H1 (cell line): ENCODE data around the gene SLC2A11. TPM values are rescaled to one million over a fixed set of nuclear protein-coding genes. Genes with fewer than 3 reads are reported as not detected.

Experiments used
- CTCF ChIA-PET: fragments of 300-600 bp; sonication (Branson Sonifier 250); formaldehyde crosslinking; loops from one replicate; lab custom pipeline; 2021; ENCODE audit not compliant: partially characterized antibody; lab: Charles Lee
- POLR2A ChIA-PET: fragments of 300-600 bp; sonication (Branson Sonifier 250); formaldehyde crosslinking; loops from one replicate; lab custom pipeline; 2021; ENCODE audit warnings: inconsistent platforms; ENCODE audit not compliant: partially characterized antibody; lab: Charles Lee
- DNase-seq, 2 experiments: peaks; one replicate each; pipeline versions ENCODE4 v3.0.0 to v3.0.0-alpha.2; 2010 to 2022; ENCODE audit warnings: low spot score in 2 of 2, low read depth in 1 of 2, mixed read lengths in 1 of 2
- FAIRE-seq: peaks from 2 replicates; lab custom pipeline; 2011; peaks lifted over from hg19 to GRCh38; lab: Jason Lieb, UNC
- H2AFZ ChIP-seq: 2 replicates; pipeline ENCODE4 v1.8.1; 2012; ENCODE audit warnings: low read length, inconsistent platforms
- H2AK5ac ChIP-seq: 2 replicates; pipeline ENCODE4 v1.6.1; 2013; ENCODE audit warnings: low read depth, low read length
- H2BK120ac ChIP-seq: replicated peaks from 2 replicates; pipeline ENCODE3; 2013; ENCODE audit warnings: low read depth, low read length, inconsistent platforms
- H2BK12ac ChIP-seq: 2 replicates; pipeline ENCODE4 v1.6.1; 2013; ENCODE audit warnings: low read depth, low read length
- H2BK15ac ChIP-seq: 2 replicates; pipeline ENCODE4 v1.6.1; 2013; ENCODE audit warnings: low read length
- H2BK20ac ChIP-seq: 2 replicates; pipeline ENCODE4 v1.6.1; 2013; ENCODE audit warnings: low read length
- H2BK5ac ChIP-seq: 2 replicates; pipeline ENCODE4 v1.6.1; 2013; ENCODE audit warnings: low read depth, low read length
- H3K14ac ChIP-seq: 2 replicates; pipeline ENCODE4 v1.6.1; 2013; ENCODE audit warnings: inconsistent platforms; ENCODE audit not compliant: insufficient read length
- H3K18ac ChIP-seq: 2 replicates; pipeline ENCODE4 v1.6.1; 2013; ENCODE audit warnings: low read length; ENCODE audit errors: extremely low read depth
- H3K23ac ChIP-seq: 2 replicates; pipeline ENCODE4 v1.6.1; 2013; ENCODE audit warnings: inconsistent platforms; ENCODE audit not compliant: insufficient read length
- H3K23me2 ChIP-seq: 2 replicates; pipeline ENCODE4 v1.6.1; 2013; ENCODE audit warnings: low read depth, low read length
- H3K27ac ChIP-seq: 2 replicates; pipeline ENCODE4 v1.6.1; 2011; ENCODE audit warnings: low read depth, low read length, inconsistent platforms
- H3K27me3 ChIP-seq, 4 experiments: replicated peaks in 1 of 4; 1 replicate in 1 of 4; 2 replicates in 3 of 4; pipeline versions ENCODE4 v1.6.1 to v1.8.1; 2011 to 2013; ENCODE audit warnings: low read length in 3 of 4, mild to moderate bottlenecking in 3 of 4, inconsistent platforms in 2 of 4, mixed read lengths in 2 of 4, moderate library complexity in 1 of 4; ENCODE audit not compliant: control insufficient read depth in 3 of 4, insufficient read depth in 3 of 4; ENCODE audit errors: extremely low read depth in 1 of 4
- H3K36me3 ChIP-seq, 4 experiments: 2 replicates each; pipeline versions ENCODE4 v1.6.1 to v1.8.1; 2011 to 2013; ENCODE audit warnings: mild to moderate bottlenecking in 4 of 4, low read length in 3 of 4, moderate library complexity in 2 of 4, control low read depth in 1 of 4, inconsistent platforms in 1 of 4; ENCODE audit not compliant: insufficient read depth in 4 of 4, control insufficient read depth in 2 of 4
- H3K4ac ChIP-seq: replicated peaks from 2 replicates; pipeline ENCODE3; 2013; ENCODE audit warnings: low read length, low read depth, mixed read lengths, inconsistent platforms; ENCODE audit not compliant: insufficient read length
- H3K4me1 ChIP-seq, 4 experiments: replicated peaks in 1 of 4; 1 replicate in 1 of 4; 2 replicates in 3 of 4; pipeline versions ENCODE4 v1.6.1 to v1.8.1; 2011 to 2013; ENCODE audit warnings: low read length in 3 of 4, inconsistent platforms in 2 of 4, mixed read lengths in 1 of 4; ENCODE audit not compliant: insufficient read depth in 4 of 4, control insufficient read depth in 3 of 4
- H3K4me2 ChIP-seq, 2 experiments: 2 replicates each; pipeline versions ENCODE4 v1.6.1 to v1.8.1; 2011 to 2013; ENCODE audit warnings: low read depth in 2 of 2, low read length in 2 of 2, control low read depth in 1 of 2, inconsistent platforms in 1 of 2, mild to moderate bottlenecking in 1 of 2; ENCODE audit not compliant: insufficient read depth in 1 of 2
- H3K4me3 ChIP-seq, 4 experiments: fragments of 200-600, 300-600 bp in 1 of 4; sonication (generic), shearing (Covaris generic), sonication (Bioruptor Twin) in 1 of 4; 2 replicates each; pipeline versions ENCODE4 v1.5.1 to v1.8.1; 2011 to 2016; ENCODE audit warnings: low read length in 4 of 4, low read depth in 3 of 4, control low read depth in 2 of 4, inconsistent platforms in 2 of 4, mild to moderate bottlenecking in 2 of 4, mixed read lengths in 1 of 4, moderate library complexity in 1 of 4; ENCODE audit not compliant: insufficient read depth in 2 of 4; ENCODE audit errors: extremely low read depth in 1 of 4
- H3K56ac ChIP-seq: replicated peaks from 2 replicates; pipeline ENCODE3; 2013; ENCODE audit warnings: low read depth, mild to moderate bottlenecking, mixed read lengths, low read length, inconsistent platforms; ENCODE audit not compliant: insufficient read length
- H3K79me1 ChIP-seq: 2 replicates; pipeline ENCODE4 v1.6.1; 2013; ENCODE audit warnings: low read depth, low read length, control low read depth
- H3K79me2 ChIP-seq, 2 experiments: 2 replicates each; pipeline versions ENCODE4 v1.6.1 to v1.8.1; 2012 to 2013; ENCODE audit warnings: low read length in 2 of 2, mild to moderate bottlenecking in 2 of 2, inconsistent platforms in 1 of 2; ENCODE audit not compliant: insufficient read depth in 2 of 2, control insufficient read depth in 1 of 2
- H3K9ac ChIP-seq, 4 experiments: replicated peaks in 1 of 4; 1 replicate in 1 of 4; 2 replicates in 3 of 4; pipeline versions ENCODE4 v1.6.1 to v1.8.1; 2011 to 2013; ENCODE audit warnings: low read depth in 3 of 4, low read length in 3 of 4, control low read depth in 2 of 4, mild to moderate bottlenecking in 2 of 4, moderate library complexity in 2 of 4, inconsistent platforms in 1 of 4; ENCODE audit errors: extremely low read depth in 1 of 4
- H3K9me3 ChIP-seq, 2 experiments: 2 replicates each; pipeline versions ENCODE4 v1.6.1 to v1.8.1; 2012 to 2013; ENCODE audit warnings: mild to moderate bottlenecking in 2 of 2, moderate library complexity in 2 of 2, control low read depth in 1 of 2, inconsistent platforms in 1 of 2, low read depth in 1 of 2, low read length in 1 of 2, mixed read lengths in 1 of 2; ENCODE audit not compliant: insufficient read depth in 2 of 2
- H4K20me1 ChIP-seq, 2 experiments: replicated peaks in 1 of 2; 2 replicates each; pipeline versions ENCODE3 to v1.8.1; 2011 to 2013; ENCODE audit warnings: inconsistent platforms in 2 of 2, low read length in 2 of 2, mild to moderate bottlenecking in 1 of 2; ENCODE audit not compliant: insufficient read depth in 2 of 2, control insufficient read depth in 1 of 2
- H4K5ac ChIP-seq: 2 replicates; pipeline ENCODE4 v1.6.1; 2013; ENCODE audit warnings: low read length, low read depth, mixed read lengths, inconsistent platforms; ENCODE audit not compliant: insufficient read length
- H4K8ac ChIP-seq: 2 replicates; pipeline ENCODE4 v1.8.0; 2013; ENCODE audit warnings: mild to moderate bottlenecking, moderate library complexity, low read length, inconsistent platforms; ENCODE audit not compliant: insufficient read depth; ENCODE audit errors: extremely low read depth
- H4K91ac ChIP-seq: replicated peaks from 2 replicates; pipeline ENCODE3; 2013; ENCODE audit warnings: low read length, mixed read lengths, inconsistent platforms; ENCODE audit not compliant: insufficient read length
- BACH1 ChIP-seq: IDR thresholded peaks from 2 replicates; pipeline ENCODE4 v1.6.1; 2012; ENCODE audit warnings: low read length, improper control_type of control experiment
- BRCA1 ChIP-seq: IDR thresholded peaks from 2 replicates; pipeline ENCODE4 v1.6.1; 2012; ENCODE audit warnings: low read depth, low read length, improper control_type of control experiment
- GABPA ChIP-seq: IDR thresholded peaks from 2 replicates; pipeline ENCODE4 v1.6.1; 2011; ENCODE audit warnings: mild to moderate bottlenecking, low read length, moderate library complexity, borderline replicate concordance; ENCODE audit not compliant: insufficient read depth
- KDM1A ChIP-seq: fragments of 200-600, 300-600 bp; sonication (generic); IDR thresholded peaks from 2 replicates; pipeline ENCODE4 v1.7.1; 2016; ENCODE audit warnings: mild to moderate bottlenecking, low read length, borderline replicate concordance
- KDM4A ChIP-seq: IDR thresholded peaks from one replicate; pipeline ENCODE4 v1.7.1; 2012; ENCODE audit warnings: low read depth, mild to moderate bottlenecking, moderate library complexity, low read length, inconsistent platforms; ENCODE audit not compliant: severe bottlenecking
- RAD21 ChIP-seq, 2 experiments: IDR thresholded peaks in 1 of 2; conservative IDR thresholded peaks in 1 of 2; 2 replicates each; pipeline ENCODE4 v1.6.1; 2011; ENCODE audit warnings: low read depth in 2 of 2, low read length in 2 of 2, improper control_type of control experiment in 1 of 2, inconsistent platforms in 1 of 2, mild to moderate bottlenecking in 1 of 2, moderate library complexity in 1 of 2
- RBBP5 ChIP-seq: IDR thresholded peaks from 2 replicates; pipeline ENCODE4 v1.7.1; 2012; ENCODE audit warnings: low read depth, mild to moderate bottlenecking, inconsistent platforms, low read length, moderate library complexity, borderline replicate concordance
- SP2 ChIP-seq: IDR thresholded peaks from 2 replicates; pipeline ENCODE4 v1.6.1; 2012; ENCODE audit warnings: mild to moderate bottlenecking, low read length, inconsistent platforms
- TCF12 ChIP-seq: IDR thresholded peaks from 2 replicates; pipeline ENCODE4 v1.6.1; 2011; ENCODE audit warnings: low read depth, mild to moderate bottlenecking, low read length
- WGBS, 2 experiments: shearing (Covaris generic) in 1 of 2; methylation state at CpG; one replicate each; pipeline versions ENCODE4 v1.1.6 to v1.1.7; 2013 to 2015; ENCODE audit warnings: low lambda C conversion rate in 2 of 2, mixed read lengths in 2 of 2, inconsistent platforms in 1 of 2, low coverage in 1 of 2, missing lambda C conversion rate in 1 of 2; ENCODE audit not compliant: insufficient replicate concordance in 2 of 2, insufficient coverage in 1 of 2, insufficient read length in 1 of 2; ENCODE audit errors: extremely low coverage in 1 of 2, missing lambda C conversion rate in 1 of 2; 5-methylcytosine and 5-hydroxymethylcytosine counted together
- polyA plus RNA-seq, 7 experiments: library from polyadenylated mRNA; depleted of rRNA in 3 of 7; stranded (reverse) in 5 of 7; unstranded in 2 of 7; fragments of >200 nt in 5 of 7; fragments of 200-250 nt in 2 of 7; gene quantifications; 1 replicate in 5 of 7; 2 replicates in 1 of 7; 4 replicates in 1 of 7; pipeline versions ENCODE4 v1.2.1 to v1.2.3, GENCODE V29; 2011 to 2013; ENCODE audit warnings: missing spikeins in 2 of 7, mixed read lengths in 2 of 7
- total RNA-seq: library from RNA; stranded (reverse); fragmentation: NEBNext Ultra II Directional; extraction: Animal tissue kit (Norgen Biotek cat#: 25700); gene quantifications from 2 replicates; pipeline ENCODE4 v1.2.1, GENCODE V29; 2021

The SLC2A11 gene
- total and polyA plus RNA-seq, 2 of the 8 experiments (the other 6 are each of a cell fraction or from before 2014, with no cell fraction given), result 10.7 to 12.5 TPM

- DNase-seq, result peak; percentile 61 to 100
- peaks cover 0 to 5% (median 1%) of the 10 kb centered on the region in 4 experiments; a peak in 3 of 7 replicates for H3K27me3 ChIP-seq
- H2BK15ac ChIP-seq, result peak overlapping the region; percentile 92; the same call in 1 of the 2 replicates
- peak overlapping the region; percentile 90 for H2BK120ac ChIP-seq
- no peak for FAIRE-seq
- peak overlapping the region; percentile 99; the same call in 1 of the 2 replicates for H2BK12ac ChIP-seq
- H3K79me1 ChIP-seq, result no peaks in the 10 kb centered on the region
- peaks cover 0 to 28% (median 19%) of the 10 kb centered on the region in 4 experiments; a peak in 6 of 7 replicates for H3K4me1 ChIP-seq
- POLR2A ChIA-PET, result interaction anchor here (0.6 to 5.6 kb wide), 16 partner anchors 8 to 259 kb away, joined by 3 to 37 read pairs (median 4); partner anchors contain the start of genes C22orf15, CHCHD10, DERL3 and MIF
- peak overlapping the region; percentile 69; the same call in 1 of the 2 replicates for H2BK5ac ChIP-seq
- no peak overlapping the region for H3K14ac ChIP-seq
- peak overlapping the region; percentile 80; the same call in 1 of the 2 replicates for H2BK20ac ChIP-seq
- H3K18ac ChIP-seq, result peak overlapping the region; percentile 78
- no peaks in the 10 kb centered on the region for H3K9me3 ChIP-seq
- H3K23ac ChIP-seq, result no peak overlapping the region
- no peak overlapping the region; a peak in 1 of 7 replicates for H3K9ac ChIP-seq
- WGBS, 2 experiments, result 33% methylated on average over 58 of the region's 62 CpGs; no CpG with 5 or more reads in 1 of the 2 experiments
- no peak overlapping the region for H3K27ac ChIP-seq
- CTCF ChIA-PET, result interaction anchor here (0.5 to 4.3 kb wide), 35 partner anchors 9 to 272 kb away, joined by 3 to 73 read pairs (median 4); partner anchors contain the start of genes C22orf15, CHCHD10, DERL3 and MIF
- H3K23me2 ChIP-seq, result no peaks in the 10 kb centered on the region
- H3K79me2 ChIP-seq, result no peaks in the 10 kb centered on the region
- H3K4ac ChIP-seq, result peak overlapping the region; percentile 92
- peak overlapping the region; percentile 73 for H4K5ac ChIP-seq
- H4K91ac ChIP-seq, result peak overlapping the region; percentile 88
- no peaks in the 10 kb centered on the region for H3K36me3 ChIP-seq
- peak overlapping the region in 1 of 2 experiments; percentile 46; a peak in 3 of 4 replicates for H3K4me2 ChIP-seq
- no peak overlapping the region for H3K56ac ChIP-seq
- no peaks in the 10 kb centered on the region for H4K20me1 ChIP-seq
- H2AFZ ChIP-seq, result peak overlapping the region; percentile 82; the same call in 1 of the 2 replicates
- peak overlapping the region; percentile 28; the same call in 1 of the 2 replicates for H2AK5ac ChIP-seq
- H4K8ac ChIP-seq, result peak overlapping the region; percentile 96
- no peak overlapping the region for H3K4me3 ChIP-seq
- no peak for TF ChIP-seq TCF12
- 0 out of 2 replicates have a peak, but pooled peaks have one; percentile 23 for TF ChIP-seq BRCA1
- TF ChIP-seq KDM4A, result no peak
- no peak; the same call in 1 of the 2 replicates for TF ChIP-seq GABPA
- no peak for TF ChIP-seq KDM1A
- TF ChIP-seq BACH1, result no peak; the same call in 1 of the 2 replicates
- peak; percentile 96 to 98 for TF ChIP-seq RAD21 (IDR thresholded peaks at IDR 0.05 in 1 of 2, conservative IDR thresholded peaks at IDR 0.05 in 1 of 2; ENCODE audit: low read depth in 2 of 2, low read length in 2 of 2)
- TF ChIP-seq SP2, result no peak
- TF ChIP-seq RBBP5, result 0 out of 2 replicates have a peak, but pooled peaks have one; percentile 46
These were observed 8.4 kb upstream of the SLC2A11 start for GRCh38 chr22:23849009-23850006.
